Left hindlimb (tissue), 1 donor: ENCODE data around the gene ATAD3B.
"Not testable (repeated sequence)": the region's sequence is repeated elsewhere in the genome, so short reads cannot be mapped to it uniquely, and the experiment has no call there.

Experiments
- DNase-seq: peaks from one replicate; pipeline ENCODE4 v3.0.0-alpha.2; 2018

Gene ATAD3B

DNA sequence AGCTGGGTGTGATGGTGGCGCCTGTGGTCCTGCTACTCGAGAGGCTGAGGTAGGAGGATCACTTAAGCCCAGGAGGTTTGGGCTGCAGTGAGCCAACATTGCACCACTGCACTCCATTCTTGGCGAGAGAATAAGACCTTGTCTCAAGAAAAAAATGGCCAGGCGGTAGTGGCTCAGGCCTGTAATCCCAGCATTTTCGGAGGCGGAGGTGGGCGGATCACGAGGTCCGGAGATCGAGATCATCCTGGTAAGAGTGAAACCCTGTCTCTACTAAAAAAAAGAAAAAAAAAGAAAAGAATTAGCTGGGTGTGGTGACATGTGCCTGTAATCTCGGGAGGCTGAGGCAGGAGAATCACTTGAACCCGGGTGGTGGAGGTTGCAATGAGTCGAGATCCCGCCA is 11.3 kb downstream of the ATAD3B start:
- DNase-seq: no peak

DNA sequence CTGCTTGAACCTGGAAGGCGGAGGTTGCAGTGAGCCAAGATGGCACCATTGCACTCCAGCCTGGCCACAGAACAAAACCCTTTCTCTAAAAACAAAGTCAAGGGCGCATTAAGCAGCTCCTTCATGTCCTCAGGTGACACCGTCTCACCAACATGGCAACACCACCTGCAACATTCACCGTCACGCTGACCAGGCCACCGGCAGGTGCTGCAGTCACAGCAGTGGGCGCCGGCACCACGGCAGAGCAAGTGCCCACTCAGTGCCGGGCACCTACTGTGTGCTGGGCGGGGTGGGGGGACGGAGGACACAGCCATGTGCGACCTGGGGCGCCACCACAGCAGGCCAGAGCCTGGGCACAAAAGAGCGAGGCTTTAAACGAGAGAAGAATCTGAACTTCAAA is 12.1 kb downstream of the ATAD3B start:
- DNase-seq: no peak

DNA sequence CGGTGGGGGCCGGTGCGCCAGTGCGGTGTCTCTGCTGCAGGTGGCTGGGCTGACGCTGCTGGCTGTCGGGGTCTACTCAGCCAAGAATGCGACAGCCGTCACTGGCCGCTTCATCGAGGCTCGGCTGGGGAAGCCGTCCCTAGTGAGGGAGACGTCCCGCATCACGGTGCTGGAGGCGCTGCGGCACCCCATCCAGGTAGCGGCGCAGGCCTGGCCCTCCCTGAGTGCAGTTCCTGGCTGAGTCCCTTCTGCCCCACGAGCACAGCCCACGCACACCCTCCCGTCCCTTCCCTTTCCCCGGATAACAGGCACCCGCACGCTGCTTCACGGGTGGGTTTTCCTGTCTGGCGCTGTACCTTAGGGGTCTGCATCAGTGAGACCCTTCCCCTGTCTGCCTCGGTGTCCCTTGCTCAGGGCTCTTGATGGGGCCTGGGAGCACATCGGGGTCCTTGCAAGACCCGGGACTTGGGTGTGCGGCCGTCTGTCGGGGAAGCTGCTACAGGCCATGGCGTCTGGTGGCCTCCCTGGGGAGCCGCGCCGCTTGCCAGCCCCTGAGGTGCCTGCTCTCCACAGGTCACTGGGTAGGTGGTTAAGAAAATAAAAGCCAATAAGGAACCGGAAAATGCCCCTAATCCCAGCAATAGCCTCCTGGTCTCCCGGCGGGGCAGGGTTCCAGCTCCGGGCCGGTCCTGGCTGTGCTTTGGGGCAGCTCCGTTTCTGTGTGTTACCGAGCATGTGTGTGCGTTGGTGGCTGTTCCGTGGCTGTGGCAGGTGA is 13.6 kb downstream of the ATAD3B start:
- DNase-seq: not testable (repeated sequence)

DNA sequence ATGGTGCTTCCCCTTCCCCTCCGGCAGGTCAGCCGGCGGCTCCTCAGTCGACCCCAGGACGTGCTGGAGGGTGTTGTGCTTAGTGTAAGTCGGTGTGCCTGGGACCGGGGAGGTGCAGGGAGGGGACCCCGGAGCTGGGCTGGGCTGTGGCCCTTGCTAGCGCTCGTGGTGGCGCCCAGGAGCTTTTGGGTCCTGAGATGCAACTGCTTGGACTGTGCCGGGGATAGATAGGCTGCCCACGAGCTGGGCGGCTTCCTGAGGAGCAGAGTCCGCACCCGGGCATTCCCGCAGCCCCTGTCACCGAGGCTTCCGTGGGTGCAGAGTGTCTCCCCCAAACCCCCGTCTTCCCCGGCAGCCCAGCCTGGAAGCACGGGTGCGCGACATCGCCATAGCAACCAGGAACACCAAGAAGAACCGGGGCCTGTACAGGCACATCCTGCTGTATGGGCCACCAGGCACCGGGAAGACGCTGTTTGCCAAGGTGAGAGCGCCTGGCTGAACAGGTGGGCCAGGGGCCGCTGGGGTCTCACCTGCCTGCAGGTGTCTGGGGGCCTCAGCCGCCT is 14.3 kb downstream of the ATAD3B start:
- not testable (repeated sequence) for DNase-seq

- DNase-seq: no peak
These were observed 16.1 kb downstream of the ATAD3B start for GRCh38 chr1:1487701-1488100.

- DNase-seq: no peak
These were observed 17.7 kb downstream of the ATAD3B start for GRCh38 chr1:1489231-1489630.

DNA sequence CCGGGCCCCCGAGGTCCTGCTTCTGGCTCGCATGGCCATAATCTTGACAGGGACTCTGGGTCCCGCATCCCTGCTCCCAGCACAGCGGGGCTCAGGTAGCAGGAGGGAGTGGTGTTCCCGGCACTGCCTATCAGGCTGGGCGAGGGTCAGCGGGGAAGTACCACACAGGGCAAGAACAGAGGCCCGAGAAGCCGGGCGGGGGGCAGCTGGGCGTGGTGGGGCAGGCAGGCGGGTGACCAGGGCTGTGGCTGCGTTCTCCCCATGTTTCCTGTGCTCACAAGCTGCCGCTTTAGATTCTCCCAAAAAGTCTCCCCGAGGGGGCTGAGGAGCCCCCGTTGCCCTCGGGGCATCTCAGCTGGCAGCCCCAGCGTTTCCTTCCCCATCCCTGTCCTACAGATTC is 18.3 kb downstream of the ATAD3B start:
- no peak for DNase-seq

- DNase-seq: no peak
These were observed 19.2 kb downstream of the ATAD3B start for GRCh38 chr1:1490633-1491230.

GRCh38 chr1:1491601-1492000 is 20.0 kb downstream of the ATAD3B start:
- DNase-seq: no peak

DNA sequence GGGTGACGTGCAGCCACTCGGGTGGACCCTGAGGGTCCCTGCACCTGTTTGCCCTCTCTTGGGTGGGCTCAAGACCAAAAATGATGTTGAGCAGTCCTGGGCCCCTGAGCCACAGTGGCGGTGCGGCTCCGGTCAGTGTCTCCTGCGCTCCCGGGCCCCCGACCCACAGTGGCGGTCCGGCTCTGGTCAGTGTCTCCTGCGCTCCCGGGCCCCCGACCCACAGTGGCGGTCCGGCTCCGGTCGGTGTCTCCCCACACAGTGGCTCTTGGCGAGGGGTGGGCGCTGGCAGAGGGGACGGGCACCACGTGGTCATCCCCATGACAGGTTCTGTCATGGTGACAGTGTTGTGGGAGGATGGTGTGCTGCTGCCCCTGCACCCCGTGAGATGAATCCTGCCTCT is 22.7 kb downstream of the ATAD3B start:
- not testable (repeated sequence) for DNase-seq

- not testable (repeated sequence) for DNase-seq
These were observed 24.0 kb downstream of the ATAD3B start for GRCh38 chr1:1495461-1495975.

DNA sequence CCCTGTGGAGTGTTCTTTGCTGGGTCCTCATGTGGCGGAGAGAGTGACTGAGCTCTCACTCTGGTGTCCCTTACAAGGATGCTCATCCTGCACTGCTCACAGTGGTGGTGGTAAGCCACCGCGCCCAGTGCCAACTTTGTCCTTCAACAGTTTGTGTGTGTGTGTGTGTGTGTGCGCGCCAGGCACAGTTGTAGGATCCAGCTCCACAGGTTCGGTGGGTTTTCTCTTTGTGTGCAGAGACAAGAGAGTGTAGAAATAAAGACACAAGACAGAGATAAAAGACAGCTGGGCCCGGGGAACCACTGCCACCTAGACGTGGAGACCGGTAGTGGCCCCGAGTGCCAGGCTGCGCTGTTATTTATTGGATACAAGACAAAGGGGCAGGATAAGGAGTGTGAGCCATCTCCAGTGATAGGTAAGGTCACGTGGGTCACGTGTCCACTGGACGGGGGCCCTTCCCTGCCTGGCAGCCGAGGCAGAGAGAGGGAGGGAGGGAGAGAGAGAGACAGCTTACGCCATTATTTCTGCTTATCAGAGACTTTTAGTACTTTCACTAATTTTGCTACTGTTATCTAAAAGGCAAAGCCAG is 33.3 kb downstream of the ATAD3B start:
- DNase-seq: peak; percentile 51

DNA sequence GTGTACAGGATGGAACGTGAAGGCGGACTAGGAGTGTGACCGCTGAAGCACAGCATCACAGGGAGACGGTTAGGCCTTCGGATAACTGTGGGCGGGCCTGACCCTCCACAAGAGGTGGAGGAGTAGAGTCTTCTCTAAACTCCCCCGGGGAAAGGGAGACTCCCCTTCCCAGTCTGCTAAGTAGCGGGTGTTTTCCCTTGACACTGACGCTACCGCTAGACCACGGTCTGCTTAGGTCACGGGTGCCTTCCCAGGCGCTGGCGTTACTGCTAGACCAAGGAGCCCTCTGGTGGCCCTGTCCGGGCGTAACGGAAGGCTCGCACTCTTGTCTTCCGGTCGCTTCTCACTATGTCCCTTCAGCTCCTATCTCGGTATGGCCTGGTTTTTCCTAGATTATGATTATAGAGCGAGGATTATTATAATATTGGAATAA is 33.8 kb downstream of the ATAD3B start:
- DNase-seq: not testable (repeated sequence)

GRCh38 chr1:1505801-1506200 is 34.2 kb downstream of the ATAD3B start:
- not testable (repeated sequence) for DNase-seq

DNA sequence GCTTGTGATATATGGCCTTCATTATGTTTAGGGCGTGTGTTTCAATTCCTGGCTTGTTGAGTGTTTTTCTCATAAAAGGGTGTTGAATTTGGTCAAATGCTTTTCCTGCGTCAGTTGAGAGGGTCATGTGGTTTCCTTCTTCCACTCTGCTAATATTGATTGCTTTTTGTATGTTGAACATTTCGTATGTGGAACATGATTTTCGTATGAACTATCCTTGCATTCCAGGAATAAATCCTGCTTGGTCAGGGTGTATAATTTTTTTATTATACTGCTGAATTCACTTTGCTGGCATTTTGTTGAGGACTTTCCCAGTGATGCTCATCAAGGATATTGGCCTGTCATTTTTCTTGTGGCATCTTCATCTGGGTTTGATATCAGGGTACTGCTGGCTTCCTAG is 35.7 kb downstream of the ATAD3B start:
- DNase-seq: no peak

DNA sequence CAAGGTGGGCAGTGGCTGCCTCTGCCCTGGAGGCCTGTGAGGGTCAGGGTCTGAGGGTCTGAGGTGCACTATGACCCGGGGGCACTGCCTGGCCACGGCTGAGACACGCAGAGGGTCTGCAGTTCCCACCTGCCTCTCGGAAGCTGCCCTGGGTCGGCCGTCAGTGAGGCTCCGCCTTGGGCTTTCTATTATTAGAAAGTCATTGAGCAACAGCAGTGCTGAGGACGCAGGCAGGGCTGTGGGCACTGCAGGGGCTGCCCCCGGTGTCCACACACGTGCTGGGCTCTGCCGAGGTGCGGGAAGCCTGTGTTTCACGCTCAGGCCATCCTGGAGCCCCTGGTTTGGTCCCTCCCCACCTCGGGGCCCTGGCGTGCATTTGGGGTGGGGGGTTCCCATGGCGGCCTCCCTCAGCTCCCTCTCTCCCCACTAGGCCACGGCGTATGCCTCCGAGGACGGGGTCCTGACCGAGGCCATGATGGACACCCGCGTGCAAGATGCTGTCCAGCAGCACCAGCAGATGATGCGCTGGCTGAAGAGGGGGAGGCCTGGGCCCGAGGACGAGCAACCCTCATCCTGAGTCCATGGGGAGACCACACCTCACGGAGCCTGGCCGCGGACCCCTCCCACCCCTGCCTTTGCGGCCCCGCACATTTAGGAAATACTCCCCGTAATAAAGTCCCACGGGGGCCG is 37.4 kb downstream of the ATAD3B start:
- DNase-seq: not testable (repeated sequence)

GRCh38 chr1:1509465-1509850 is 37.9 kb downstream of the ATAD3B start:
- DNase-seq: not testable (repeated sequence)

- no peak for DNase-seq
These were observed 39.5 kb downstream of the ATAD3B start for GRCh38 chr1:1510912-1511532.

GRCh38 chr1:1511533-1512285 is 40.1 kb downstream of the ATAD3B start, which contains the start of gene ATAD3A:
TSS of gene ATAD3A (plus strand) at chr1:1512162. CDS start at chr1:1512269, 107 bp downstream.
- DNase-seq: peak; percentile 98

GRCh38 chr1:1512425-1512824 is 40.9 kb downstream of the ATAD3B start:
- peak; percentile 20 for DNase-seq

GRCh38 chr1:1513675-1514074 is 42.1 kb downstream of the ATAD3B start:
- peak; percentile 6 for DNase-seq

DNA sequence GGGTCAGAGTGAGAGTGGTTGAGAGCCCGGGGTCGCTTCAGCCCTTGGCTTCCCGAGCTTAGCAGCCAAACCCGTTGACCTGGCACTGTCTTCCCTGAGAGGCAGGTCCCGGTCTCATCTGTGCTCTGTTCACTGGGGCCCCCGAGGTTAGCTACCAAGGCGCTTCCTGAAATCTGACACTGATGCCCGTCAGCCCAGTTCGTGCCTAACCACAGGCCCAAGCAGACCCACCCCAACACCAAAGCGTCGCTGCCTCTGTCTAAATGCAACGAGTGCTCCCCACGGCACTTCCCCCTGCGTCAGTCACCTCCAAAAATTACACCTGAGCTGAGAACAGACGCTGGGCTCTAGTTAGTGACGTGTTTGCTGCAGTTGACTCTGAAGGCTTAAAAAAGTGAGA is 42.8 kb downstream of the ATAD3B start:
- peak; percentile 3 for DNase-seq
